ENCODE results near the gene GHRH. TPM values are rescaled to one million over a fixed set of nuclear protein-coding genes. Genes with fewer than 3 reads are reported as not detected.

The GHRH gene
- polyA plus RNA-seq, 4 donors: not detected

DNA sequence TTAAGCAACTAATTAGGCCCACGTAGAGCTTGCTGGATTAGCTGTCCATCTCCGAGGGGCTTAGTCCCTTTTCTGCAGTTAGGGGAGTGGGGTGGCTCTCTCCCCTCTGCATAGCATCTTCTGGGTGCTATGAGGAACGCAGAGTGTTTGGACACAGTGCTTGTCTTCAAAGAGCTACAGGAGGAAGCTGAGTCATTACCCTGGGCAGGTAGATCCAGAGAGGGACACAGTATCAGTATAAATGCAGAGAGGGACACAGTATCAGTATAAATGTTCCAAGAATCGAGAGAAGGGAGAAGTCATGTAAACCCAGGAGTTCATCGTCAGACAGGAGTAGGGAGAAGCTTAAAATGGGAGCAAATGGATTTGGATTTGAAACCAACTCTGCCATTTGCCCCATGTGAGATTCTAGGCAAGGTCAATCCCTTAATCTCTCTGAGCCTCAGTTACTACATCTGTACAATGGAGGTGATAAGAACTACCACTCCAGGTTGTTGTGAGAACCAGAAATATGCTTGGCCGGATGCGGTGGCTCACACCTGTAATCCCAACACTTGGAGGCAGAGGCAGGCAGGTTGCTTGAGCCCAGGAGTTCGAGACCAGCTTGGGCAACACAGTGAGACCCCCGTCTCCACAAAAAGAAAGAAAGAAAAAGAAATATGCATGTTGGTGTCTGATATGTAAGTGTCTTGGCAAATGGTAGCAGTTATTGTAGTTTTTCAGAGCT, 5.5 kb upstream of the GHRH start:
- no peak for DNase-seq (ENCODE audit: low read depth in 4 of 4, low spot score in 3 of 4)

DNA sequence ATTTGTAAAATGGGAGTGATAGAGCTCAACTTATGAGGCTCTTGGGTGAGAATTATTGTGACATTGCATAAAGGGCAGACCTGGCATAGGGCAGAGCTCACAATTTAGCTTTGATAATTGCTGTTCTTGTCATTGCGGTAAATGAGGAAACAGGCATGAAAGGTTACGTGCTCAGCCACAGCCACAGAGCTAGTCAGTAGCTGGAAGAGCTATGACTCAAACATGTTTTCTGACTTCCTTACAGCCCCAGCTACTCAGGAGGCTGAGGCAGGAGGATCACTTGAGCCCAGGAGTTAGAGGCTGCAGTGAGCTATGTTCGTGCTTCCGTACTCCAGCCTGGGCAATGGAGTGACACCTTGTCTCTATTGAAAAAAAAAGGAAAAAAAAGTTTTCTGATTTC, 3.5 kb upstream of the GHRH start:
- DNase-seq (ENCODE audit: low read depth in 4 of 4, low spot score in 3 of 4): no peak

DNA sequence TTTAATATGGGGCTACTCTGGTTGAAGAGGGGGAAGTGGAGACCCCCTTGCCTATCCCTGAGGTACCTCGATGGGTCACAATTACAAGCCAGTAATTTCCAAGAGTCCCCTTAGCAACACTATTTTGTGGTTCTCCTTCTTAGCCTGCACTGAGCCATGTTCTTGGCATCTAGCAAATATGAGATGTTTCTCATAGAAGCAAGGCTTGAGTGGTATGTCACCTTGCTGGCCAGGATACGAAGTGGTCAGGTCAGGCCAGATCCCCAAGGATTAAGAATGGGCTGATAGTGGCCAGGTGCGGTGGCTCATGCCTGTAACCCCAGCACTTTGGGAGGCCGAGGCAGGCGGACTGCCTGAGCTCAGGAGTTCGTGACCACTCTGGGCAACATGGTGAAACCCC, 2.1 kb upstream of the GHRH start:
- DNase-seq (ENCODE audit: low read depth in 4 of 4, low spot score in 3 of 4): no peak

DNA sequence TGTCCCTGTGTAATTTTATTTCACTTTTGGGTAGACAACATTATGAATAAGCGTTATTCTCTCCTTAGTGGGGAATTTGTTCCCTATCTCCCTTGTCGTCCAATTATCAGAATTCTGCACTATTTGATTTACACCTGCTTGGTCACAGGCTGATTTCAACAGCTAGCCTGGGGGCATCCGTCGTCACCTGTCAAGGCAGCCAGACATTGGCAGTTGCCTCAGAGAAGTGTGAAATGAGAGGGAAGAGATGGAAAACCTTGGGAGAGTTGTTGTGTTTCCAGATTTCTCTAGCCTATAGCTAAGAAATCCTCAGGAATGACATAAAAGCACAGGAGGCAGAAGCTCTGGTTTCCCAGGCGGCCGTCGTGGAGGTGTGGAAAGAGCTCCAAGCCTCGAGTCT, 891 bp upstream of the GHRH start:
- no peak for DNase-seq (ENCODE audit: low read depth in 4 of 4, low spot score in 3 of 4)

DNA sequence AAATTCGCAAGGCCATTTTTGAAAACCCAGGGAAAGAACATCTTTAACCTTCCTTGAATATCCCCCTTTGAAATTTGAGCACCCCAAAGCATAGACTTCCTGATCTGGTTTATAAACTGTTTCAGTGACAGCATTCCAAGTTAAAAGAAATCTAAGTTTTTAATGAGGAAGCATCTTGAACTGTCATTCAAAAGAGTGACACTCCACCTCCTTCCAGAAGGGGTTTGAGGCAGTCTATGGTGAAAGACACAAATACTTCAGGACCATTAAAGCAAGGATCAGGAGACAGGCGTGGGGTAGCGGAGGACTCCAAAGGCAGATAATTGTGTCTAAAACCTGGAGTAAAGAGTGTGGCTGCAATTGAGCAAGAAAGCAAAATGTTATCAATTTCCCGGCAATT, 691 bp downstream of the GHRH start:
- no peak for DNase-seq (ENCODE audit: low read depth in 4 of 4, low spot score in 3 of 4)

DNA sequence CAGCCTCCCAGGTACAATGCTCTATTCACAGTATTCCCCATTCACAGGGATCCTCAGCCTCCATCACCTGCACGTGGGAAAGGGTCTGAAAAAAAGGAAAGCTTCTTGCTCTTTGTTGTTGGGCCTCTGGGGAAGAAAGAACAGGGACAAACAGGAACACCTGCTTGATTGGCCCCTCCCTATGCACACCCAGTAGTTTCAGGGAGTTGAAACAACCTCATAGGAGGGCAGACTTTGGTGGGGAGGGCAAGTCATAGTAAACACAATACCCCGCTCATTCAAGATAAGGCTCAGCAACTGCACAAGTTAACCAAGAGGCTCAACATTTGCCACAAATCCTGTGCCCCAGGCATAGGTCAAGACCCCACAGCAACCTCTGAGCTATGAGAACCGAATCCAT, 1.7 kb downstream of the GHRH start:
- DNase-seq (ENCODE audit: low read depth in 4 of 4, low spot score in 3 of 4): no peak

DNA sequence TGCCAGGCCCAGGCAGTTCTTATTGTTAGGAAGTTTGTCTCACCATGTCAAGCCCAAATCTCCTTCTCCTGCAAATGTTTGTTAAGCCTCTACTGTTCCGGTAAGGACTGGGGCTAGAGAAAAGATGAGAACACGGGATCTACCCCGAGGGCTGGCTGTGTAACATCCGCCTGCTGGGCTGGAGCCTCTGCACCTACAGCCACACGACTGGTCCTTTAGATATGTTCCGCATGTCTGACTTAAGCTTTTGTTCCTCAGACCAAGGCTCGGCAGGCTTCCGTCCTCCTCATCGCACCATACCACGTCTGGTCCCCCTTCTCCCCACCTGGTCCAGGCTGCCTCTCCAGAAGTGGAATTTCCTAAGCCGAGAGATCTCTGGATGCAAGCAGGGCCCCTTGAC, 2.6 kb downstream of the GHRH start:
- DNase-seq (ENCODE audit: low read depth in 4 of 4, low spot score in 3 of 4): no peak

DNA sequence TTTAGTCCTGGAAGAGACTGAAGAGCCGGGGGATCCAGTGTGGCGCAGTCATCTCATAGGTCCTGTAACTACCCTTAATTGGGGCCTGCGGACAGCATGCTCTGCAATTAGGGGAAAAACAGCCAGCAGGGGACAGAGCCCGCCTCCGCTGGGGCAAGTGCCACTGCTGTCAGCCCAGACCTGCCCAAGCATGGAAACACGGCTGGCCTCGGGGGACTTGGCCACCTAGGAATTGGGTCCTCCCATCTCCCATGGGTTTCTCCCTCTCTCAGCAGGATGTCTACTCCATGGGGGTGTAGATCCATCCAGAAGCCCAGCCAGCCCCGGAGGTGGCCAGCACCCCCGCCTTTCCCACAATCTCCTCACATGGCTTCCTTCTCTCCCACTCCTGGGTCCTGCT, 3.6 kb downstream of the GHRH start:
- DNase-seq (ENCODE audit: low read depth in 4 of 4, low spot score in 3 of 4): no peak

DNA sequence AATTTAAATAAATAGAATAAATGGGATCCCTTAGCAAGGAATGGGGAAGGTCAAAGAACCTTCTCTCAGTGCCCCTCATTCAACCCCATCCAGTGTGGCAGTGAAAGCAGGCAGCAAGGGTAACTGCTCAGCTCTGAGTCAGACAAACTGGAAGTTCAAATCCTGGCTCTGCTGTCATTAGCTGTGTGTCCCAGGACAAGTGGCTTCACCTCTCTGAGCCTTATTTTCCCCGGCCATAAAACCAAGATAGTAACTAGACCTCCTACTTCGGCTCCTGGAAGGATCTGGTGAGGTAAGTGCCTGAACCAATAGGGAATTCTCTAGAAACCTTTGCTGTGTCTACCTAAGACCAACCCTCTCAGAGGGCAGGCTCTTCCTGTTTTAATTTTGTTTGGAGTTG, 4.1 kb downstream of the GHRH start:
- DNase-seq (ENCODE audit: low read depth in 4 of 4, low spot score in 3 of 4): no peak

DNA sequence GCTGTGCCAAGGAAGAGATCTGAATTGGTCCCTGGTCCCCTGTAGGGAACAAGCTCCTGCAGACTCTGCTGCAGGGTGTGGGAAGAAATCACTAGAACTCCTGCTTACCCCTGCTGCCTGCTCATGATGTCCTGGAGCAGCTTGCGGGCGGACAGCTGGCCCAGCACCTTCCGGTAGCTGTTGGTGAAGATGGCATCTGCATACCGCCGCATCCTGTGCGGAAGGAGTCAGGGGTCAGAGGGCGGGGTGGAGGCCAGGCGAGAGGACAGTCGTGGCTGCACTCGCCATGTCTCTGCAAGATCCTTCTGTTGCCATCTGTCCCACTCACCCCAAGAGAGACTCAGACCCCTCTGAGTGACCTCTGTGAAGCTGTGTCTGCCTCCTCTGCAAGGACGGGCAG, 5.3 kb downstream of the GHRH start:
- DNase-seq (ENCODE audit: low read depth in 4 of 4, low spot score in 3 of 4): no peak

DNA sequence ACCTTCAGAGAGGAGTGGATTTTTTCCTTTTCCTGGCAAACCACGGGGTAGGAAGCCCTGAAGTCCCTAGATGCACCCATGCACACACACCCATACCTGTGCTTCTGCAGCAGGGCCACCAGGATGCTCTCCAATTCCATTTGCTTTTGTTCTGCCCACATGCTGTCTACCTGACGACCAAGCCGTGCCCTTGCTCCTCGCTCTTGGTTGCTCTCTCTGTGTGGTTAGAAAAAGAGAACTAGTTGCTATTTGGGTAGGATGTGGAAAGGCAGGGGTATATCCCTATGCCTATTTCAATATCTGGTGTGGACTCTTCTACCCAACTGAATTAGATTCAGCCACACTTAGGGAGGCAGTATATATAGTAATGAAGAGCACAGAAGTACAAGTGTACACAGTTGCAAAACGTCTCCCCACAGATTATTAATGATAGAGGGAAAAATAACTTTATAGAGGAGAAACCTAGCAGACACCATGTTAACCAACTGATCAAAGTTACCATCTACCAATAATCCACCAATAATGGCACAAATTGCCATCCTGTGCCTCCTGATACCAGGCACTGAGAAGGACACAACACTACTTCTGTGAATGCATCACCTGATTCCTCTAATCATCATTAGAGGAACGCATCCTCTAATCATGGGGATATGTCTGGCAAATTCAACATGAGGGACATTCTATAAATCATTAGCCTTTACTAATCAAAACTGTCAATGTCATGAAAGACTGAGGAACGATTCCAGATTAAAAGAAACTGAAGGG, 7.3 kb downstream of the GHRH start:
- no peak for DNase-seq (ENCODE audit: low read depth in 4 of 4, low spot score in 3 of 4)

DNA sequence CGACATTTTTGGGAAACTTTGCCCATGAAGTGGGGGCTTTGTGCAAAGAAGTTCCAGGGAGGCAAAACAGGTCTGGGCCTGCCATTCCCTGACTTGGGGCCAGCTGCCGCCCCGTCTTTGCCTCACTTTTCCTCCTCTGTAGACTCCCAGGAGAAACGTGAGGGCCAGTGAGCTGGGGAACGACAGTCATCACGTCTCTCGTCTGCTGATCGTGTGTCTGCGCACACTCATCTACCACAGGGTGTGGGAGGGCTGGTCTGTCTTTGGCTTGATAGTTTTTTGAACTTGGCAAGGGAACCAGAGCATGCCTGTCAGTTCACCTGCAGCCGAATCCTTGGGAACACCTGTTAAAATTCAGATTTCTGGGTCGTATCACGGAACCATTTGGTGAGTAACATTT, 8.5 kb downstream of the GHRH start:
- no peak for DNase-seq (ENCODE audit: low read depth in 4 of 4, low spot score in 3 of 4)

DNA sequence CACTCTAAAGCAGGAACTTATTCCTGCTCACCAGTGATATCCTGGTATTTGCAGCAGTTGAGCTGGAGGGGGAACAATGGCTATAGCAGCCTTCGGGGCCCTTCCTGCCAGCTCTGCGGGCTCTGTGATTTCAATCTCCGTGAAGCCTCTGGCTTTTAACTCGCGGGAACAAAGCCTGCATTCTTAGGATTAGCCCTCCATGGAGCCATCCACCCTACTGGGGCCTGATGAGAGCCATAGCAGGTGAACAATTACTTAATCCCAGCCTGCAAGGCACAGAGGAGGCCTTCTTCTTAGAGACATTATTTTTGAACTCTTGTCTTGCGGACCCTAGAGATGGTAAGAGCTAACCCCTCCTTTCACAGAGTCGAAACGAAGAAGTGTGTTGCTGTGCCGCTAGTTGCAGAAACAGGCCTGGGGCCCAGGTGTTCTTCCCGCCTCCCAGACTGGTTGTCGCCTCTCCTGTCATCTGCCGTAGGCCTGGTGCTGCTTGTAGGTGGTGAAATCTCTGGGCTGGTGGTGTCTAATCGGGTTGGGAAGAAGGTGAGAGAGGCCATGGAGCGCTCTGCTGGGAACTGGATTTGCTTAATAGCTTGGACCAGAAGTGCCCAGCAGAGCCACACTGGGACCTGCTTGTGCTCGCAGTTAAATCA, 9.7 kb downstream of the GHRH start:
- no peak for DNase-seq (ENCODE audit: low read depth in 4 of 4, low spot score in 3 of 4)

DNA sequence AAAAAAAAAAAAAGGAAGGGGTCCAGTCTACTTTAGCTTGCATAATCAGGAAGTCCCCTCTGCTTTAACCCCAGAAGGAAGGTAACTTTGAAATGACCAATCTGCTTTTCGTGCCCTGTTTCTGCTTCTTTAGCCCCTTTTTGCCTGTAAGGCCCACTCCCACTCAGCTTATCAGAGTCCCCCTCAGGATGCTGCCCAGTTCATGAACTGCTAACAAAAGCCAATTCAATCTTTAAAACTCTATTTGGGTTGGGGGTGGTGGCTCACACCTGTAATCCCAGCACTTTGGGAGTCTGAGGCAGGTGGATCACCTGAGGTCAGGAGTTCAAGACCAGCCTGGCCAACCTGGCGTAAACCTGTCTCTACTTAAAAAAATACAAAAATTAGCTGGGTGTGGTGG, 12.3 kb downstream of the GHRH start:
- DNase-seq (ENCODE audit: low read depth in 4 of 4, low spot score in 3 of 4): no peak

DNA sequence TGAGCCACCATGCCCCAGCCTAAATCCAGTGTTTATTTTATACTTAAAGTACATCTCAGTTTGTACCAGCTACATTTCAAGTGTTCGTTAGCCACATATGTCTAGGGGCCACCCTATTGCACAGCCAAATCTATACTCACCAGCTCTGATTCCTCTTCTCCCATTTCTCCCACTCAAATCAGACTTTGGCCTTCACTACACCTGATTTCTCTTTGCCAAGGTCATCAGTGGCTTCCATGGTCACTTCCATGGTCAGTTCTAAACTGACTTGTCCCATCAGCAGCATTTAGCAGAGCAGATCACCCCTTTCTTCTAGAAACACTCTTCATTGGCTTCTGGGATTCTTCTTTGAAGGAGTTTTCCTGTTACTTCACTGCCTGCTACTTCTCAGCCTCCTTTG, 14.1 kb downstream of the GHRH start:
- no peak for DNase-seq (ENCODE audit: low read depth in 4 of 4, low spot score in 3 of 4)

DNA sequence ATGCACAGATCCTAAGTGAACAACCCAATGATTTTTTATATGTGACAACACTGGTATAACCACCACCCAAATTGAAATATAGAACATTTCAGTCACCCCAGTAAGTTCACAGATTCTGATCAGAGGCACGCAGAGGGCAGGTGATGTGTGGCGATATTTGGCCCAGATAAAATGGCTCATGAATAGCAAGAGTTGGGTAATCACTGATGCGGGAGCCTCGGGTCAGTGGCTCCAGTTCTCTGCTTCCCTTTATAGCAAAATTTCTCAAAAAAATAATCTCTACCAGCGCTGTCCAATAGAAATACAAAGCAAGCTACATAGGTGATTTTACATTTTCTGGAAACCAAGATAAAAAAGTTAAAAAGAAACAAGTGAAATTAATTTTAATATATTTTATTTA, 14.9 kb downstream of the GHRH start:
- DNase-seq (ENCODE audit: low read depth in 4 of 4, low spot score in 3 of 4): no peak

DNA sequence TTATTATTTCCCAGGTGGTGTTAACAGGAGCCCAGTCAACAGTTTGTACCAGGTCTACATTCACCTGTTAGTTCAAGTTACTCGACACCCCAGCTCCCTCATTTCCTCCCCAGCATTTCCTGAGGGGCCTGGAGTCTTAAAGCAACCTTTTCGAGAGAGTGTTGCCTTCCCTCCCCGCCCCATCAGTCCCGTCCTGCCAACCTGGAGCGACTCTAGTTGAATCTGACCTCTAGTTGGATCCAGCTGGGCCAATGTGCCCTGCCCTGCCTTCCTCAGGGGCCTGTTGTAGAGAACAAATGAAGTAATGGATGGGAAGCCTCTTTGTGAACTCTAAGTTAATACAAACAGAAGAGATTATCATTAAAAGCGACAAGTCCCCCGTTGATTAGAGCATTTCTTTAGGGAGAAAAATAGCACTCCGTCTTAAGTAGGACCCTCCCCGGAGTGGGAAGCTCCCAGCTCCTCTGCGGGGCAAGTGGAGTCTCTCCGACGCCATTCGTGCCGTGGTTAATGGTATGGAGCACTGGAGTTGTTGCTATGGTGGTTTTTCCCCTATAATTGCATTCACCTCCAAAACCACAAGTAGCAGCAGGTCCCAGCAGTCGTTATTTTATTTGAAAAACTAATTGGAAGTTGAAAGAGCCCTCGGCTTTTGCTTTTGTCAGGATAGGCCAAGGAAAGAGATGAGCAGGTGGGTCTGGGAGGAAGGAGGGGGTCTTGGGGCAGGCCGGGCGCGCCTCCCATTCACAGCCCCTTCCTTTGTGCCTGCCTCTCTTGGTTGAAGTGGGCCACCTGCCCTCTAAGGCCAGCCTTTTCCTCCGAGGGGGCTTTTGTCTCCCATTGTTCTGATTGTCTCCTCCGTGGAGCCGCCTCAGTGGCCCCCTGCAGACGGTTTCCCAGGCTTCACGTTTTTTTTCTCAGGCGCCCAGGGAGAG, 16.1 kb downstream of the GHRH start:
- DNase-seq (ENCODE audit: low read depth in 4 of 4, low spot score in 3 of 4): no peak

DNA sequence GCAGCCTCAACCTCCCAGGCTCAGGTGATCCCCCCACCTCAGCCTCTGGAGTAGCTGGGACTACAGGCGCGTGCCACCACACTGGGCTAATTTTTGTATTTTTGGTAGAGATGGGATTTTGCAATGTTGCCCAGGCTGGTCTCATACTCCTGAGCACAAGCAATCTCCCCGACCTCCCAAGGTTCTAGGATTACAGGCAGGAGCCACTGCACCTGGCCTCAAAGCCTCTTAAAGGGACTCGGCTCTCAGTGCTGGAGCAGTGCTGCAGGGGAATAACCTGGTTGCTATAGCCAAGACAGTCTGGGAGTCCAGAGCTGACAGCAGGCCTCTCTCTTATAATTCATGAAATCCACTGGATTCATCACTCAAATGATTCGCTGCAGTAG, 17.0 kb downstream of the GHRH start:
- DNase-seq (ENCODE audit: low read depth in 4 of 4, low spot score in 3 of 4): no peak

DNA sequence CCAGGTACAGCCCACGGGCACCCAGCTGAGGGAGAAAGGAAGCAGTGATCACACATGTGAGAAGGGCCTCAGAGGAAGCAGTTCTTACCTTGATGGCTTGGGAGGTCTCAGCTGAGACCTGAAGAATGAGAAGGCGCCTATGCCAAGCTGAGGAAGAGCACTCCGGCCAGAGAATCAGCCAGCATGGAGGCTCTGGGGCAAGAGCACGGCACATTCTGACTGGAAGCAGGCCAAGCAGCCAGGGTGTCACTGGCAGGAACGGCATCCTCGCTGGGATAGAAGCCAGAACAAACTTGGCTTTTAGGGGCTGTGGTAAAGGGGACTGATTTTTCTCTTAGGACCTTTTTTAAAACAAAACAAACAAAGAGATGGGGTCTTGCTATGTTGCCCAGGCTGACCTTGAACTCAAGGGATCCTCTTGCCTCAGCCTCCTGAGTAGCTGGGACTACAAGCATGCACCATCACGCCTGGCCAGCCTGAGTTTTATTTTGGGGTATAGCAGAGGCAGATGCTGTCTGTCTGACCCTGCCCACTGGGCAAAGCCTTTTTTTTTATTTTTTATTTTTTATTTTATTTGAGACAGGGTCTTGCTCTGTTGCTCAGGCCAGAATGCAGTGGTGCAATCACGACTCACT, 17.6 kb downstream of the GHRH start:
- DNase-seq (ENCODE audit: low read depth in 4 of 4, low spot score in 3 of 4): no peak

All from left renal pelvis (tissue), 4 donors.